ENCODE data around the gene IKBKE. TPM values are rescaled to one million over a fixed set of nuclear protein-coding genes. Genes with fewer than 3 reads are reported as not detected.

The IKBKE gene
- total RNA-seq, 1 experiment from 2014 or later, result 6.4 TPM

GRCh38 chr1:206509612-206510257 lies 39.5 kb downstream of the IKBKE start:
- CTCF ChIA-PET, result no interaction called here
- ATAC-seq (no peak), DNase-seq (ENCODE audit: low read depth, low spot score) (no peak)
- Histone ChIP-seq H3K4me3 (ENCODE audit: low read depth in 2 of 2, low read length in 2 of 2) (no peak overlapping the region), H3K9me3 (ENCODE audit: control insufficient read depth, insufficient read depth, low read depth, low read length) (no peaks in the 10 kb centered on the region), H3K27ac (ENCODE audit: low read length) (no peak overlapping the region), H3K36me3 (ENCODE audit: control insufficient read depth, insufficient read depth, low read length) (no peaks in the 10 kb centered on the region), H3K27me3 (ENCODE audit: control insufficient read depth, insufficient read depth, low read length) (peaks cover 22% of the 10 kb centered on the region), H3K4me1 (ENCODE audit: control insufficient read depth, insufficient read depth, low read length) (no peaks in the 10 kb centered on the region)
- intact Hi-C loops (cut with micrococcal nuclease; ENCODE audit: unreplicated experiment) (no loop called here), in situ Hi-C loops (cut with HindIII; ENCODE audit: low pct_unique_long_range_greater_than_20kb, low sequenced_read_pairs) (no loop called here)
- BruUV-seq (replicated peaks), result no TSS peak
- no peak for TF ChIP-seq TCF7L2 (IDR thresholded peaks at IDR 0.05; ENCODE audit: low read depth, low read length)
- TF ChIP-seq CTCF (IDR thresholded peaks at IDR 0.05), result no peak
- TF ChIP-seq POLR2AphosphoS5 (IDR thresholded peaks at IDR 0.05; ENCODE audit: low read depth, low read length), result no peak
- no peak for TF ChIP-seq SIN3A (IDR thresholded peaks at IDR 0.05; ENCODE audit: borderline replicate concordance, insufficient read depth, low read depth, low read length)
- no peak for TF ChIP-seq REST (IDR thresholded peaks at IDR 0.05; ENCODE audit: insufficient read depth in 1 of 2, low read depth in 2 of 2, low read length in 1 of 2)
- POLR2A ChIA-PET, result no interaction called here

- DNase-seq (ENCODE audit: low read depth, low spot score) (no peak), ATAC-seq (no peak)
- in situ Hi-C loops (cut with HindIII; ENCODE audit: low pct_unique_long_range_greater_than_20kb, low sequenced_read_pairs) (no loop called here), intact Hi-C loops (cut with micrococcal nuclease; ENCODE audit: unreplicated experiment) (no loop called here)
- TF ChIP-seq POLR2AphosphoS5 (IDR thresholded peaks at IDR 0.05; ENCODE audit: low read depth, low read length) (no peak), REST (IDR thresholded peaks at IDR 0.05; ENCODE audit: insufficient read depth in 1 of 2, low read depth in 2 of 2, low read length in 1 of 2) (no peak), SIN3A (IDR thresholded peaks at IDR 0.05; ENCODE audit: borderline replicate concordance, insufficient read depth, low read depth, low read length) (no peak), TCF7L2 (IDR thresholded peaks at IDR 0.05; ENCODE audit: low read depth, low read length) (no peak), CTCF (IDR thresholded peaks at IDR 0.05) (no peak)
- Histone ChIP-seq H3K4me1 (ENCODE audit: control insufficient read depth, insufficient read depth, low read length) (no peaks in the 10 kb centered on the region), H3K36me3 (ENCODE audit: control insufficient read depth, insufficient read depth, low read length) (no peaks in the 10 kb centered on the region), H3K4me3 (ENCODE audit: low read depth in 2 of 2, low read length in 2 of 2) (no peak overlapping the region), H3K9me3 (ENCODE audit: control insufficient read depth, insufficient read depth, low read depth, low read length) (no peaks in the 10 kb centered on the region), H3K27me3 (ENCODE audit: control insufficient read depth, insufficient read depth, low read length) (peaks cover 18% of the 10 kb centered on the region), H3K27ac (ENCODE audit: low read length) (no peak overlapping the region)
- ChIA-PET CTCF (no interaction called here), POLR2A (no interaction called here)
- no TSS peak for BruUV-seq (replicated peaks)
Observed at GRCh38 chr1:206510371-206510770, 40.1 kb downstream of the IKBKE start.
